K562 (cell line): ENCODE measurements around the gene RPL7L1. TPM values are rescaled to one million over a fixed set of nuclear protein-coding genes. Genes with fewer than 3 reads are reported as not detected.

Experiments used
- ATAC-seq: fragments of 200-7000 bp; cut with Tn5 transposase; 3 replicates; pipeline ENCODE4 v1.9.1; 2020; ENCODE audit warnings: moderate library complexity
- BruUV-seq: library from RNA; stranded (reverse); fragments of 400-500 nt; replicated peaks from 2 replicates; lab custom pipeline; 2021; lab: Mats Ljungman, UMichigan
- CTCF ChIA-PET: fragments of 300-600 bp; formaldehyde crosslinking; extraction: SDS; loops from one replicate; lab custom pipeline; 2021; ENCODE audit warnings: low intra/inter-chr PET ratio; lab: Yijun Ruan, JAX
- POLR2A ChIA-PET: fragments of 300-600, 350-650 bp; sonication (Branson Sonifier 250); formaldehyde crosslinking; extraction: SDS; loops from one replicate; lab custom pipeline; 2021; ENCODE audit warnings: antibody characterized with exemption, inconsistent platforms; lab: Yijun Ruan, JAX
- DNase-seq, 4 experiments: peaks; one replicate each; pipeline versions ENCODE4 v3.0.0 to v3.0.0-alpha.2; 2011 to 2018; ENCODE audit warnings: low spot score in 3 of 4, mixed read lengths in 3 of 4; ENCODE audit errors: extremely low read depth in 1 of 4
- FAIRE-seq: peaks from 2 replicates; lab custom pipeline; 2011; peaks lifted over from hg19 to GRCh38; lab: Jason Lieb, UNC
- H2AFZ ChIP-seq: 2 replicates; pipeline ENCODE4 v1.6.0; 2011; ENCODE audit warnings: low read depth, low read length, control low read depth, inconsistent platforms
- H3K27ac ChIP-seq: fragments of 200-600 bp; 3 replicates; pipeline ENCODE4 v1.8.0; 2011; ENCODE audit warnings: low read depth, mild to moderate bottlenecking, control low read depth, inconsistent platforms, low read length, moderate library complexity, mixed read lengths; ENCODE audit errors: extremely low read depth
- H3K27me3 ChIP-seq, 2 experiments: fragments of 300-600 bp in 1 of 2; 2 replicates in 1 of 2; 3 replicates in 1 of 2; pipeline versions ENCODE4 v1.6.0 to v1.8.0; 2011; ENCODE audit warnings: inconsistent platforms in 2 of 2, low read length in 2 of 2, mild to moderate bottlenecking in 1 of 2, mixed read lengths in 1 of 2, moderate library complexity in 1 of 2; ENCODE audit not compliant: control insufficient read depth in 2 of 2, insufficient read depth in 2 of 2
- H3K36me3 ChIP-seq: fragments of 300-600 bp; 3 replicates; pipeline ENCODE4 v1.8.0; 2011; ENCODE audit warnings: mild to moderate bottlenecking, low read length, inconsistent platforms; ENCODE audit not compliant: control insufficient read depth, insufficient read depth
- H3K4me1 ChIP-seq, 2 experiments: fragments of 200-600 bp in 1 of 2; replicated peaks in 1 of 2; 2 replicates in 1 of 2; 3 replicates in 1 of 2; pipeline versions ENCODE4 v1.5.1 to v1.8.0; 2011; ENCODE audit warnings: inconsistent platforms in 2 of 2, low read length in 2 of 2, mild to moderate bottlenecking in 1 of 2, mixed read lengths in 1 of 2, moderate library complexity in 1 of 2; ENCODE audit not compliant: control insufficient read depth in 2 of 2, insufficient read depth in 2 of 2
- H3K4me2 ChIP-seq: 2 replicates; pipeline ENCODE4 v1.6.1; 2011; ENCODE audit warnings: low read length, control low read depth, inconsistent platforms, mixed read lengths; ENCODE audit not compliant: insufficient read depth
- H3K4me3 ChIP-seq: fragments of 200-600 bp; sonication (generic), shearing (Covaris generic); 2 replicates; pipeline ENCODE4 v1.5.1; 2016; ENCODE audit warnings: control low read depth, inconsistent platforms
- H3K79me2 ChIP-seq: fragments of 200-600 bp; 3 replicates; pipeline ENCODE4 v1.8.0; 2011; ENCODE audit warnings: low read length, inconsistent platforms; ENCODE audit not compliant: control insufficient read depth, insufficient read depth
- H3K9ac ChIP-seq, 2 experiments: 2 replicates each; pipeline versions ENCODE4 v1.6.0 to v1.6.1; 2011; ENCODE audit warnings: low read depth in 2 of 2, low read length in 2 of 2, control low read depth in 1 of 2, inconsistent platforms in 1 of 2, mild to moderate bottlenecking in 1 of 2, mixed read lengths in 1 of 2; ENCODE audit not compliant: insufficient read depth in 1 of 2
- H3K9me1 ChIP-seq: one replicate; pipeline ENCODE4 v1.6.0; 2011; ENCODE audit warnings: inconsistent platforms, mild to moderate bottlenecking, low read length, moderate library complexity; ENCODE audit not compliant: control insufficient read depth, insufficient read depth
- H3K9me3 ChIP-seq: replicated peaks from 2 replicates; pipeline ENCODE4 v1.5.1; 2011; ENCODE audit warnings: low read depth, low read length, inconsistent platforms; ENCODE audit not compliant: control insufficient read depth, insufficient read depth
- H4K20me1 ChIP-seq: replicated peaks from 2 replicates; pipeline ENCODE4 v1.6.1; 2011; ENCODE audit warnings: low read length, inconsistent platforms, mixed read lengths; ENCODE audit not compliant: control insufficient read depth, insufficient read depth
- CREBBP ChIP-seq: IDR thresholded peaks from one replicate; pipeline ENCODE4 v1.6.1; 2012; ENCODE audit warnings: low read depth, mild to moderate bottlenecking, control low read depth, inconsistent platforms, low read length
- WGBS: fragments of 100-300 bp; shearing (Covaris generic); methylation state at CpG from one replicate; pipeline ENCODE4 v1.1.6; 2016; ENCODE audit warnings: low coverage, mixed read lengths; ENCODE audit not compliant: insufficient coverage; ENCODE audit errors: missing lambda C conversion rate; 5-methylcytosine and 5-hydroxymethylcytosine counted together
- in situ Hi-C: fragments of 300-500 bp; cut with MboI; formaldehyde crosslinking; loops from 4 replicates; pipeline ENCODE4 v1.15.0; 2018; ENCODE audit warnings: inconsistent platforms, mixed read lengths
- intact Hi-C: fragments of 100-400 bp; cut with micrococcal nuclease; formaldehyde crosslinking; loops from 2 replicates; pipeline ENCODE4 v1.14.2; 2022
- polyA plus RNA-seq, 8 experiments: library from polyadenylated mRNA; depleted of rRNA in 4 of 8; stranded (reverse) in 5 of 8; unstranded in 3 of 8; fragments of >200 nt; fragmentation: Nextera tagmentation in 2 of 8; fragmentation: Illumina TruSeq in 1 of 8; extraction: Ambion mirVana in 2 of 8; extraction: Trizol in 1 of 8; gene quantifications; 2 replicates each; pipeline versions ENCODE4 v1.2.1 to v1.2.3, GENCODE V29; 2011 to 2014; ENCODE audit warnings: inconsistent platforms in 1 of 8, missing spikeins in 1 of 8
- total RNA-seq, 7 experiments: library from RNA; depleted of rRNA in 6 of 7; stranded (reverse); fragments of >200 nt in 6 of 7; fragmentation: Illumina TruSeq in 2 of 7; extraction: Trizol in 2 of 7; gene quantifications; 2 replicates each; pipeline versions ENCODE4 v1.2.1 to v1.2.3, GENCODE V29; 2011 to 2021; ENCODE audit warnings: low replicate concordance in 1 of 7
- TF ChIP-seq, protein P1 (sequence below): fragments of 250-450 bp; sonication (Bioruptor Pico); IDR thresholded peaks from 2 replicates; pipeline ENCODE4 v1.4.0; 2020
- TF ChIP-seq, protein P2 (sequence below): fragments of 250-450 bp; sonication (Bioruptor Pico); IDR thresholded peaks from 2 replicates; pipeline ENCODE4 v1.5.0; 2021; ENCODE audit warnings: mild to moderate bottlenecking, moderate library complexity

The RPL7L1 gene
- total and polyA plus RNA-seq, 9 of the 15 experiments (the other 6 are each of a cell fraction or from before 2014, with no cell fraction given): 129 to 259 (median 164) TPM

DNA sequence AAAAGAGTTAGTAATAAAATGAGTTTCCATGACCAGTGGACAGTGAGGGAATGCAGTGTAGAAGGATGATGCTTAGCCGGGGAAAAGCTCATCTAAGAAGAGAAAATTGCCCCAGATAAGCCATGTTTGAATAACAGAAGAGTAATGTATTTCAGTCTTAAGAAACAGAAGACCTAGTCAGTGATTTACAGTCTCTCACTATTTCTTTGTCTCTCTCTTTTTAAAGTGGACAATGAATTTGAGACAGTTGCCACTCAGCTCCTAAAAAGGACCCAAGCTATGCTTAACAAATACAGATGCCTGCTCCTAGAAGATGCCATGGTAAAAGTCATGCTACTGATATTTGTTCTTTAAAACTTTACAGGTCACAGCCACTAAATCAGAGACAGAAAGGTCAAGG lies 19.4 kb upstream of the RPL7L1 start:
- ATAC-seq: no peak
- intact Hi-C loops: no loop called here
- H3K4me1 ChIP-seq: no peaks in the 10 kb centered on the region
- FAIRE-seq: no peak
- no peak overlapping the region for H2AFZ ChIP-seq
- H3K4me3 ChIP-seq: no peak overlapping the region
- H3K36me3 ChIP-seq: peaks cover 59% of the 10 kb centered on the region; the same call in 2 of the 3 replicates
- no peak overlapping the region for H3K4me2 ChIP-seq
- H4K20me1 ChIP-seq: no peaks in the 10 kb centered on the region
- H3K9ac ChIP-seq: no peak overlapping the region
- ChIA-PET POLR2A (interaction anchor here (0.5 to 1.2 kb wide), 3 partner anchors 19 to 448 kb away, joined by 3 to 4 read pairs (median 3); partner anchors contain the start of gene RPL7L1), CTCF (no interaction called here)
- no TSS peak for BruUV-seq
- TF ChIP-seq, protein P1, sequence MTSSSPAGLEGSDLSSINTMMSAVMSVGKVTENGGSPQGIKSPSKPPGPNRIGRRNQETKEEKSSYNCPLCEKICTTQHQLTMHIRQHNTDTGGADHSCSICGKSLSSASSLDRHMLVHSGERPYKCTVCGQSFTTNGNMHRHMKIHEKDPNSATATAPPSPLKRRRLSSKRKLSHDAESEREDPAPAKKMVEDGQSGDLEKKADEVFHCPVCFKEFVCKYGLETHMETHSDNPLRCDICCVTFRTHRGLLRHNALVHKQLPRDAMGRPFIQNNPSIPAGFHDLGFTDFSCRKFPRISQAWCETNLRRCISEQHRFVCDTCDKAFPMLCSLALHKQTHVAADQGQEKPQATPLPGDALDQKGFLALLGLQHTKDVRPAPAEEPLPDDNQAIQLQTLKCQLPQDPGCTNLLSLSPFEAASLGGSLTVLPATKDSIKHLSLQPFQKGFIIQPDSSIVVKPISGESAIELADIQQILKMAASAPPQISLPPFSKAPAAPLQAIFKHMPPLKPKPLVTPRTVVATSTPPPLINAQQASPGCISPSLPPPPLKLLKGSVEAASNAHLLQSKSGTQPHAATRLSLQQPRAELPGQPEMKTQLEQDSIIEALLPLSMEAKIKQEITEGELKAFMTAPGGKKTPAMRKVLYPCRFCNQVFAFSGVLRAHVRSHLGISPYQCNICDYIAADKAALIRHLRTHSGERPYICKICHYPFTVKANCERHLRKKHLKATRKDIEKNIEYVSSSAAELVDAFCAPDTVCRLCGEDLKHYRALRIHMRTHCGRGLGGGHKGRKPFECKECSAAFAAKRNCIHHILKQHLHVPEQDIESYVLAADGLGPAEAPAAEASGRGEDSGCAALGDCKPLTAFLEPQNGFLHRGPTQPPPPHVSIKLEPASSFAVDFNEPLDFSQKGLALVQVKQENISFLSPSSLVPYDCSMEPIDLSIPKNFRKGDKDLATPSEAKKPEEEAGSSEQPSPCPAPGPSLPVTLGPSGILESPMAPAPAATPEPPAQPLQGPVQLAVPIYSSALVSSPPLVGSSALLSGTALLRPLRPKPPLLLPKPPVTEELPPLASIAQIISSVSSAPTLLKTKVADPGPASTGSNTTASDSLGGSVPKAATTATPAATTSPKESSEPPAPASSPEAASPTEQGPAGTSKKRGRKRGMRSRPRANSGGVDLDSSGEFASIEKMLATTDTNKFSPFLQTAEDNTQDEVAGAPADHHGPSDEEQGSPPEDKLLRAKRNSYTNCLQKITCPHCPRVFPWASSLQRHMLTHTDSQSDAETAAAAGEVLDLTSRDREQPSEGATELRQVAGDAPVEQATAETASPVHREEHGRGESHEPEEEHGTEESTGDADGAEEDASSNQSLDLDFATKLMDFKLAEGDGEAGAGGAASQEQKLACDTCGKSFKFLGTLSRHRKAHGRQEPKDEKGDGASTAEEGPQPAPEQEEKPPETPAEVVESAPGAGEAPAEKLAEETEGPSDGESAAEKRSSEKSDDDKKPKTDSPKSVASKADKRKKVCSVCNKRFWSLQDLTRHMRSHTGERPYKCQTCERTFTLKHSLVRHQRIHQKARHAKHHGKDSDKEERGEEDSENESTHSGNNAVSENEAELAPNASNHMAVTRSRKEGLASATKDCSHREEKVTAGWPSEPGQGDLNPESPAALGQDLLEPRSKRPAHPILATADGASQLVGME (CRISPR knock-in tag): no peak
- TF ChIP-seq CREBBP: no peak
- TF ChIP-seq, protein P2, sequence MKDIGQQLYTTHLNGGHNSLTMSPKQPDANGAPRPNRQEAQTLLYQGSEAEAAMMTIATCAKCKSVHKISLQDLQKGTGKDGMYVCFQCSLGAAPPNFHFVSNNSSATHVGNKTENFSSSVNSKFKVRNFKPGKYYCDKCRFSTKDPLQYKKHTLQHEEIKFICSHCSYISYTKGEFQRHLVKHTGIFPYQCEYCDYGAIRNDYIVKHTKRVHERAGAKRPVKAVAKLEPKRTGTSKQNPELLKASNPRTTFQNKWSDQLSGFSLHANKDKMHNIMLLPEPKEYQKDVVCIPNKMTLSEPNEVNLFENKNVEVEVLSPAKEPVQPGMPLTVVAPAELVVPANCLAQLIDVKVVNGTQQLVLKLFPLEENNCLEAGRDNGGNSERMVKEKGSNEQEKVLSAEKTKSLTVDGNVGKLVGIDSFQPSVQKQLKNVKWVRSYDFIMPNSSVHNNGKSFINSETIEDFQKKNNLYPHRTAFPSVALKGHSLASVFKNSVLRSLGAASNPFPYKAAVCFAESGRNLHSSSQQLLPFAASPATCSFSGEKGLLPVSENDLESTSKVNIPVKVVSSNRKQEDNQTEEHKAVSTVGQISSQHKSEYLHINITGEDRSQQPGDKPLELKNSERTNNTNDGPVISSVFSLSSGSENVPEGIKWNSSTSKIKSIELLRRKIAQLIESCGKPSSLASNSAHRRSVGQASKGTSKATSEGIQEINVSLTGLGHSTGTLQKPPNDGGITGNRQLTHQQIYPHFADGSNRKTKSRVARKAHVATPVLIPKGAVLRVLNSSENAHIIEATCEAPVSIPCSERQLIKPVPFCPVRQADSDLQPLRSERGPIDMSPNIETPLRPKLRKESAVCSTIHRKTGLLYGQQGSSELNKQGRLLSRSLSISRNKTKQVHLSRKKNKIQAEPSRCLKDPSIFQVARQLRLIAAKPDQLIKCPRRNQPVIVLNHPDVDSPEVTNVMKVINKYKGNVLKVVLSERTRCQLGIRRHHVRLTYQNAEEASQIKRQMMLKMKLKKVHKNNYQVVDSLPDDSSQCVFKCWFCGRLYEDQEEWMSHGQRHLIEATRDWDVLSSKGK (CRISPR knock-in tag): no peak
- H3K27ac ChIP-seq: no peak overlapping the region
- no peaks in the 10 kb centered on the region for H3K27me3 ChIP-seq
- in situ Hi-C loops: no loop called here
- no peaks in the 10 kb centered on the region for H3K79me2 ChIP-seq
- WGBS: 91% methylated on average over 1 of the region's 1 CpG
- no peaks in the 10 kb centered on the region for H3K9me1 ChIP-seq
- H3K9me3 ChIP-seq: no peaks in the 10 kb centered on the region
- DNase-seq: no peak
